Measurements from ENCODE around the gene SHROOM3. TPM values are rescaled to one million over a fixed set of nuclear protein-coding genes. Genes with fewer than 3 reads are reported as not detected.
A peak's percentile ranks its signal among the peaks of the same experiment; 100 is the strongest.

SHROOM3 gene
- total and polyA plus RNA-seq, 2 donors from 2014 or later, result 5.5 to 67.3 TPM

- Histone ChIP-seq H3K27me3 (ENCODE audit: control insufficient read depth, insufficient read depth, low read length) (no peaks in the 10 kb centered on the region), H3K4me3 (ENCODE audit: low read length in 3 of 3) (no peak overlapping the region), H3K9me3 (ENCODE audit: control insufficient read depth in 2 of 3, insufficient read depth in 1 of 3, low read length in 3 of 3) (peaks cover 0 to 5% (median 0%) of the 10 kb centered on the region in 3 donors), H3K27ac (ENCODE audit: low read depth in 2 of 2, low read length in 2 of 2) (peak overlapping the region in 1 of 2 donors; percentile 51), H3K9ac (ENCODE audit: low read length in 3 of 3) (no peak overlapping the region), H3K4me1 (ENCODE audit: control insufficient read depth in 2 of 3, insufficient read depth in 2 of 3, low read depth in 1 of 3, low read length in 3 of 3) (peaks cover 0 to 12% (median 10%) of the 10 kb centered on the region in 3 donors), H3K36me3 (ENCODE audit: control insufficient read depth in 2 of 3, insufficient read depth in 3 of 3, low read length in 3 of 3) (peaks cover 6 to 25% (median 10%) of the 10 kb centered on the region in 3 donors)
- DNase-seq, result peak in 3 of 5 donors; percentile 68 to 93 (median 85)
- FAIRE-seq, result no peak
- intact Hi-C loops (cut with DNase I), result no loop called here
- TF ChIP-seq, protein P1, sequence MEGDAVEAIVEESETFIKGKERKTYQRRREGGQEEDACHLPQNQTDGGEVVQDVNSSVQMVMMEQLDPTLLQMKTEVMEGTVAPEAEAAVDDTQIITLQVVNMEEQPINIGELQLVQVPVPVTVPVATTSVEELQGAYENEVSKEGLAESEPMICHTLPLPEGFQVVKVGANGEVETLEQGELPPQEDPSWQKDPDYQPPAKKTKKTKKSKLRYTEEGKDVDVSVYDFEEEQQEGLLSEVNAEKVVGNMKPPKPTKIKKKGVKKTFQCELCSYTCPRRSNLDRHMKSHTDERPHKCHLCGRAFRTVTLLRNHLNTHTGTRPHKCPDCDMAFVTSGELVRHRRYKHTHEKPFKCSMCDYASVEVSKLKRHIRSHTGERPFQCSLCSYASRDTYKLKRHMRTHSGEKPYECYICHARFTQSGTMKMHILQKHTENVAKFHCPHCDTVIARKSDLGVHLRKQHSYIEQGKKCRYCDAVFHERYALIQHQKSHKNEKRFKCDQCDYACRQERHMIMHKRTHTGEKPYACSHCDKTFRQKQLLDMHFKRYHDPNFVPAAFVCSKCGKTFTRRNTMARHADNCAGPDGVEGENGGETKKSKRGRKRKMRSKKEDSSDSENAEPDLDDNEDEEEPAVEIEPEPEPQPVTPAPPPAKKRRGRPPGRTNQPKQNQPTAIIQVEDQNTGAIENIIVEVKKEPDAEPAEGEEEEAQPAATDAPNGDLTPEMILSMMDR (IDR thresholded peaks at IDR 0.05; ENCODE audit: borderline replicate concordance, extremely low read depth, insufficient read depth), result no peak
Measured at GRCh38 chr4:76753814-76754213, 318.8 kb downstream of the SHROOM3 start.

DNA sequence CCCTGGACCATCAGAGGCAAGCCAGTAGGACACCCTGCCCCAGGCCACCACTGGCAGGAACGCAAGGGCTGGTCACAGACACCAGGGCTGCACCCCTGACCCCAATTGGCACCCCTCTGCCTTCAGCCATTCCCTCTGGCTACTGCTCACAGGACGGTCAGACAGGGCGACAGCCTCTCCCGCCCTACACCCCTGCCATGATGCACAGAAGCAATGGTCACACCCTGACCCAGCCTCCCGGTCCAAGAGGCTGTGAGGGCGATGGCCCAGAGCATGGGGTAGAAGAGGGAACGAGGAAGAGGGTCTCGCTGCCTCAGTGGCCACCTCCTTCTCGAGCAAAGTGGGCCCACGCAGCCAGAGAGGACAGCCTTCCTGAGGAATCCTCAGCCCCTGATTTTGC is 319.4 kb downstream of the SHROOM3 start:
- intact Hi-C loops (cut with DNase I), result no loop called here
- DNase-seq, result peak in 1 of 5 donors; percentile 73
- Histone ChIP-seq H3K9ac (ENCODE audit: low read length in 3 of 3) (no peak overlapping the region), H3K27ac (ENCODE audit: low read depth in 2 of 2, low read length in 2 of 2) (peak overlapping the region in 1 of 2 donors; percentile 51), H3K27me3 (ENCODE audit: control insufficient read depth, insufficient read depth, low read length) (no peaks in the 10 kb centered on the region), H3K36me3 (ENCODE audit: control insufficient read depth in 2 of 3, insufficient read depth in 3 of 3, low read length in 3 of 3) (peaks cover 6 to 22% (median 10%) of the 10 kb centered on the region in 3 donors), H3K4me1 (ENCODE audit: control insufficient read depth in 2 of 3, insufficient read depth in 2 of 3, low read depth in 1 of 3, low read length in 3 of 3) (peaks cover 0 to 12% (median 10%) of the 10 kb centered on the region in 3 donors), H3K4me3 (ENCODE audit: low read length in 3 of 3) (no peak overlapping the region), H3K9me3 (ENCODE audit: control insufficient read depth in 2 of 3, insufficient read depth in 1 of 3, low read length in 3 of 3) (peaks cover 0 to 5% (median 0%) of the 10 kb centered on the region in 3 donors)
- FAIRE-seq, result no peak
- TF ChIP-seq, protein P1 (IDR thresholded peaks at IDR 0.05; ENCODE audit: borderline replicate concordance, extremely low read depth, insufficient read depth), result no peak

- Histone ChIP-seq H3K4me3 (ENCODE audit: low read length in 3 of 3) (no peak overlapping the region), H3K27ac (ENCODE audit: low read depth in 2 of 2, low read length in 2 of 2) (no peak overlapping the region), H3K4me1 (ENCODE audit: control insufficient read depth in 2 of 3, insufficient read depth in 2 of 3, low read depth in 1 of 3, low read length in 3 of 3) (peaks cover 0 to 12% (median 10%) of the 10 kb centered on the region in 3 donors), H3K36me3 (ENCODE audit: control insufficient read depth in 2 of 3, insufficient read depth in 3 of 3, low read length in 3 of 3) (peaks cover 9 to 29% (median 12%) of the 10 kb centered on the region in 3 donors), H3K27me3 (ENCODE audit: control insufficient read depth, insufficient read depth, low read length) (no peaks in the 10 kb centered on the region), H3K9ac (ENCODE audit: low read length in 3 of 3) (no peak overlapping the region), H3K9me3 (ENCODE audit: control insufficient read depth in 2 of 3, insufficient read depth in 1 of 3, low read length in 3 of 3) (peaks cover 0 to 5% (median 0%) of the 10 kb centered on the region in 3 donors)
- TF ChIP-seq, protein P1 (IDR thresholded peaks at IDR 0.05; ENCODE audit: borderline replicate concordance, extremely low read depth, insufficient read depth), result no peak
- FAIRE-seq (no peak), DNase-seq (no peak)
- intact Hi-C loops (cut with DNase I), result no loop called here
Measured at GRCh38 chr4:76755756-76756155, 320.7 kb downstream of the SHROOM3 start.

DNA sequence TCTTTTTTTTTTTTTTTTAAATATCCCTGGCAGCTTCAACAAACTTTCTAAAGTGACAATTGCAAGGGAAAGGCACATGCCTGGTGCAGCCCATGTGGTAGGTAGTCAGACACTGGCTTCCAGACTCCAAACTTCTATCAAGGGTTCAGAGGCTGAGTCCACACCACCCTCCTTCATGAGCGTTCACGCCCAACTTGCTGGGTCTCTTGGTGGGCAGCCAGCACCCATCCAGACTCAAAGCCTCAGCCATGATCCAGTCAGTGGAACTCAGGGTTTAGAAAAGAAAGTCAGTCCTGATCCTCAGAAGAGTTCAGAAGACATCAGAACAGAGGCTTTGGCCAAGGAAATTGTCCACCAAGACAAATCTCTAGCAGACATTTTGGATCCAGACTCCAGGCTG is 321.4 kb downstream of the SHROOM3 start:
- intact Hi-C loops (cut with DNase I), result no loop called here
- no peaks in the 10 kb centered on the region for H3K27me3 ChIP-seq (ENCODE audit: control insufficient read depth, insufficient read depth, low read length)
- H3K9ac ChIP-seq (ENCODE audit: low read length in 3 of 3), result no peak overlapping the region
- FAIRE-seq (no peak), DNase-seq (no peak)
- H3K4me3 ChIP-seq (ENCODE audit: low read length in 3 of 3), result no peak overlapping the region
- TF ChIP-seq, protein P1 (IDR thresholded peaks at IDR 0.05; ENCODE audit: borderline replicate concordance, extremely low read depth, insufficient read depth), result no peak
- H3K4me1 ChIP-seq (ENCODE audit: control insufficient read depth in 2 of 3, insufficient read depth in 2 of 3, low read depth in 1 of 3, low read length in 3 of 3), result peaks cover 0 to 10% (median 9%) of the 10 kb centered on the region in 3 donors
- peaks cover 0 to 5% (median 0%) of the 10 kb centered on the region in 3 donors for H3K9me3 ChIP-seq (ENCODE audit: control insufficient read depth in 2 of 3, insufficient read depth in 1 of 3, low read length in 3 of 3)
- no peak overlapping the region for H3K27ac ChIP-seq (ENCODE audit: low read depth in 2 of 2, low read length in 2 of 2)
- peaks cover 9 to 30% (median 12%) of the 10 kb centered on the region in 3 donors for H3K36me3 ChIP-seq (ENCODE audit: control insufficient read depth in 2 of 3, insufficient read depth in 3 of 3, low read length in 3 of 3)

Data from kidney (tissue), 14 donors.